Stimulated activated CD4-positive, alpha-beta T cell treated with anti-CD3 and anti-CD28 coated beads, Interleukin-4, amount 100 ng/mL, for 48 hours (primary cell): ENCODE results near the gene TAP1.
"Not testable (repeated sequence)": the region's sequence is repeated elsewhere in the genome, so short reads cannot be mapped to it uniquely, and the experiment has no call there.

Source experiments
- DNase-seq, 2 donors: peaks; one replicate each; pipeline ENCODE4 v3.0.0-alpha.2; 2020; ENCODE audit warnings: low read depth in 2 of 2

The TAP1 gene

DNA sequence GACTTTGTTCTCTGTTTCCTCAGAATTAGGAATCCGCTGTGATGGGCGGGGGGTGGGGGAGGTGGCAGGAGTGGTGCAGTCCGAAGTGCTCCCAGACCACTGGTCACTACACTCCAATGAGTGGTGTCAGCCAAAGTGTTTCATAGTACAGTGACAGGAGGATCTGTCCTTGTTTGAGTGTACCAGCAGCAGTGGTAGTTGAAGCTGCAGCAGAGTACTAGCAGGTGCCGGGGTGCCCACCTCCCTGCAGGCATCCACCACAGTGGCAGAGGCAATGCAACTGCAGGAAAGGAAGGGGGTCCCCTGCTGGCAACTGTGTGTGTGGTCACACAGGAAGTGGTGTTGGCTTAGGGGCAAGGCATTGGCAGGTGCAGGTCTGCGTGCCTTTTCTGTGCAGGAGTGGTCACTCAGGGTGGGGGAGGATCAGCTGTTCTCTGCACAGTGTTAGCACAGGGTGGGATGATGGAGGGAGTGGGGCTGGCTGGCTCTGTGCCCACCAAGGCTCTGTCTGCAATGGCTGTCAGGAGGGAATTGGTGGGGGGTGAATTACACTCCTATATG, 46.4 kb downstream of the TAP1 start:
- no peak for DNase-seq

DNA sequence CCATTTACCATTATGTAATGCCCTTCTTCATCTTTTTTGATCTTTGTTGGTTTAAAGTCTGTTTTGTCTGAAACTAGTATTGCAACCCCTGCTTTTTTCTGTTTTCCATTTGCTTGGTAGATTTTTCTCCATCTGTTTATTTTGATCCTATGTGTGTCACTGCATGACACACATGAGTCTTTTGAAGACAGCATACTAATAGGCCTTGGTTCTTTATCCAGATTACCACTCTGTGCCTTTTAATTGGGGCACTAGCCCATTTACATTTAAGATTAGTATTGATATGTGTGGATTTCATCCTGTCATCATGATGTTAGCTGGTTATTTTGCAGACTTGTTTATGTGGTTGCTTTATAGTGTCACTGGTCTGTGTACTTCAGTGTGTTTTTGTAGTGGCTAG, 48.1 kb downstream of the TAP1 start:
- DNase-seq: not testable (repeated sequence)

DNA sequence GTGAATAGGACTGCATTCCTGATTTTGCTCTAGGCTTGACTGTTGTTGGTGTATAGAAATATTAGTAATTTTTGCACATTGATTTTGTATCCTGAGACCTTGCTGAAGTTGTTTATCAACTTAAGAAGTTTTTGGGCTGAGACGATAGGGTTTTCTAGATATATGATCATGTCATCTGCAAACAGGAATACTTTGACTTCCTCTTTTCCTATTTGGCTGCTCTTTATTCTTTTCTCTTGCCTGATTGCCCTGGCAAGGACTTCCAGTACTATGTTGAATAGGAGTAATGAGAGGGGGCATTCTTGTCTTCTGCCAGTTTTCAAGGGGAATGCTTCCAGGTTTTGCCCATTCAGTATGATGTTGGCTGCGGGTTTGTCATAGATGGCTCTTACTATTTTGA, 50.1 kb downstream of the TAP1 start:
- DNase-seq: no peak

DNA sequence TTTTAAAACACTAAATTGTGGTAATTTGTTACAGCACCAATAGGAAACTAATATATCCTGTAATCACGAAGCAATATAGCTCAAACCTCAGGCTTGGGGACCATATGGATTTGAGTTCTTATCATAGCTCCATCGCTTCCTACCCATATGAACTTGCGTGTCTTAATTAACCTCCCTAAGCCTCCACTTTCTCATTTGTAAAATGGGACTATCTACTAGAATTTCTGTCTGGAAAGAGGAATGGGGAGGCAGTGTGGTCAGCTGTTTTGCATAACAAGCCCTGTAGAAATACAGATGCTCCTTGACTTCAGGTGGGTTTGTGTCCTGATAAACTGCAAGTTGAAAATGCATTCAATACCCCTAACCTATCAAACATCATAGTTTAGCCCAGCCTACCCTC, 53.8 kb downstream of the TAP1 start:
- no peak for DNase-seq

DNA sequence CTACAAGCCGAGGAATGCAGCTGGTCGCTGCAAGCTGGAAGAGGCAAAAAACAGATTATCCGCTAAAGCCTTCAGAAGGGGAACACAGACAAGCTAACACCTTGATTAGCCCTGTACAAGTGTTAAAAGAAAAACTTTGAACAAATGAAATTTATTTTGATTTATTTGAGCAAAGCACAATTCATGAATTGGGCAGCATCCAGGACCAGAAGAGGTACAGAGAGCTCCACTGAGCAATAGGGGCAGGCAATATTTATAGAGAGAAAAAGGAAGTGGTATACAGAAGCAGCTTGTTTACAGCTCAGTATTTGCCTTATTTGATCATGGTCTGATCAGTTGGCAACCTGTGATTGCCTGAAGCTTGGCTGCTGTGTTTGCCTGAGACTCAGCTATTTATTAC, 54.3 kb downstream of the TAP1 start:
- DNase-seq: no peak

DNA sequence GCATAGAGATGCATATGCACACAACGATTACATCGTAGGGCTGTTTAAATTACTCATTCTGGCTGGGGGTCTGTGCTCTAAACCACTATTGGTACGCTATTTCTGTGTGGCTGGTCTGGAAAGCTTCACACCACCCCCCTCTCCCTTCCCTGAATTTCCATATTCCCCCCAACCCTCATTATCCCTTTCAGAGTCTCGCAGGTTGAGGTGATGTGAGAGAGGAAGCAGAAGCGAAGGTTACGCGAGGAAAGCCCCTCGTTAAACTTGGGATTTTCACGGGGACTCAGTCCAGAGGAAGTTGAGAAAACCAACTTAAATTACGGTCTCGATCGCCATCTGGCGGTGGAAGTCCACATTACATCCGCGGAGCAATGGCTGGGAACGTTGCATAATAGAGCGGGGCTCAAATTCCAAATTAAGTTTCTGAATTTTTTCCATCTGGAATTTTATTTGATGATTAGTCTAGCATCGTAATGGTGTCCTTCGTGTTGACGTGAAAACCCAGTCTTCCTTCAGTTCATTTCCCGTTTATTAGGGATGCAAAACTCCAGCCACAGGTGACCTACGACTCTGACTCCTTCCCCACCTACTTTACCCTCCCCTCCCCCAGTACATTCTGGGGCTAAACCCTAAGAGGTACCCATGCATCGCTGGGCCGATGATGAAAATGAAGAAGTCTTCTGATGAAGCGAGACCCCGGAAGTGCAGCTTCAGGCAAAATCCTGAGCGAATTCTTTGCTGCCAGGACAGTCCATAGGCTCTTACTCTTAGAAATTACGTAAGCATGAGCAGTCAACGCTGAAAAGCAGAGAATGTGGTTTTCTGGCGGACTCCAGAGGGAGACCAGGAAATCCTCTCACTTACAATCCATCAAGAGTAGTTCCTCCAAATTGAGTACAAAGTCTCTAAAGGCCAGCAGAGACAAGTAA, 56.4 kb downstream of the TAP1 start:
- peak; percentile 67 to 80 for DNase-seq
